RWPE2 (cell line): ENCODE results near the gene ALDOA.
"Not testable (repeated sequence)": the region's sequence is repeated elsewhere in the genome, so short reads cannot be mapped to it uniquely, and the experiment has no call there.

ENCODE experiments used
- ATAC-seq: fragments of 200-7000 bp; cut with Tn5 transposase; 3 replicates; pipeline ENCODE4 v1.9.1; 2021; ENCODE audit warnings: low read depth
- DNase-seq: peaks from one replicate; pipeline ENCODE4 v3.0.0-alpha.2; 2020; ENCODE audit warnings: low spot score
- H3K27ac ChIP-seq: fragments of 450-650 bp; 2 replicates; pipeline ENCODE4 v1.5.1; 2017; ENCODE audit warnings: mild to moderate bottlenecking; ENCODE audit not compliant: poor library complexity, severe bottlenecking
- H3K27me3 ChIP-seq: fragments of 250-450 bp; sonication (Bioruptor Pico); 2 replicates; pipeline ENCODE4 v1.5.1; 2021; ENCODE audit warnings: mild to moderate bottlenecking, moderate library complexity; ENCODE audit not compliant: insufficient read depth, poor library complexity, severe bottlenecking
- H3K36me3 ChIP-seq: fragments of 250-450 bp; sonication (Bioruptor Pico); 2 replicates; pipeline ENCODE4 v1.5.1; 2020; ENCODE audit warnings: low read depth, mild to moderate bottlenecking, moderate library complexity
- H3K4me1 ChIP-seq: fragments of 250-450 bp; sonication (Bioruptor Pico); 2 replicates; pipeline ENCODE4 v1.5.1; 2021; ENCODE audit warnings: mild to moderate bottlenecking, moderate library complexity; ENCODE audit not compliant: insufficient read depth, poor library complexity, severe bottlenecking
- H3K4me3 ChIP-seq: fragments of 250-450 bp; sonication (Bioruptor Pico); 2 replicates; pipeline ENCODE4 v1.5.1; 2021; ENCODE audit warnings: mild to moderate bottlenecking, moderate library complexity; ENCODE audit not compliant: severe bottlenecking
- H3K9me3 ChIP-seq: fragments of 250-450 bp; sonication (Bioruptor Pico); 2 replicates; pipeline ENCODE4 v1.5.1; 2021; ENCODE audit warnings: mild to moderate bottlenecking, moderate library complexity; ENCODE audit not compliant: severe bottlenecking
- CTCF ChIP-seq: fragments of 450-650 bp; IDR thresholded peaks from one replicate; pipeline ENCODE4 v1.5.1; 2017; ENCODE audit warnings: mild to moderate bottlenecking, moderate library complexity; ENCODE audit not compliant: poor library complexity, severe bottlenecking

Gene ALDOA

GRCh38 chr16:30030841-30031413 is 34.6 kb upstream of the ALDOA start, which contains the start of gene TLCD3B:
Gene TLCD3B (minus strand): TSS chr16:30031271. CDS start chr16:30030527, 744 bp downstream.
- Histone ChIP-seq H3K4me3 (no peak within 1 kb of the TSS), H3K4me1 (no peaks in the 10 kb centered on the region), H3K27ac (no peak within 1 kb of the TSS), H3K36me3 (no peaks in the 10 kb centered on the region), H3K9me3 (no peaks in the 10 kb centered on the region), H3K27me3 (peaks cover 8% of the 10 kb centered on the region)
- no peak for ATAC-seq
- no peak for TF ChIP-seq CTCF
- DNase-seq, result no peak

- no peak overlapping the region for H3K4me3 ChIP-seq
- ATAC-seq, result no peak
- H3K4me1 ChIP-seq, result no peaks in the 10 kb centered on the region
- DNase-seq, result no peak
- H3K36me3 ChIP-seq, result no peaks in the 10 kb centered on the region
- H3K27me3 ChIP-seq, result peaks cover 8% of the 10 kb centered on the region
- H3K9me3 ChIP-seq, result no peaks in the 10 kb centered on the region
- no peak overlapping the region for H3K27ac ChIP-seq
- no peak for TF ChIP-seq CTCF
Measured at GRCh38 chr16:30031477-30031918, 34.1 kb upstream of the ALDOA start.

- H3K4me3 ChIP-seq, result no peak overlapping the region
Measured at GRCh38 chr16:30032083-30032819, 33.3 kb upstream of the ALDOA start.

GRCh38 chr16:30033270-30033669 is 32.3 kb upstream of the ALDOA start:
- Histone ChIP-seq H3K36me3 (no peaks in the 10 kb centered on the region), H3K4me1 (no peaks in the 10 kb centered on the region), H3K27ac (no peak overlapping the region), H3K27me3 (peaks cover 8% of the 10 kb centered on the region), H3K4me3 (no peak overlapping the region), H3K9me3 (no peaks in the 10 kb centered on the region)
- TF ChIP-seq CTCF, result no peak
- ATAC-seq, result no peak
- no peak for DNase-seq

More at GRCh38 chr16:30032083-30032819, 33.3 kb upstream of the ALDOA start:
- no peak for DNase-seq
- ATAC-seq, result peak; percentile 41
- Histone ChIP-seq H3K27ac (no peak overlapping the region), H3K9me3 (no peaks in the 10 kb centered on the region), H3K4me1 (no peaks in the 10 kb centered on the region), H3K27me3 (peaks cover 8% of the 10 kb centered on the region), H3K36me3 (no peaks in the 10 kb centered on the region)
- TF ChIP-seq CTCF, result peak; percentile 90

GRCh38 chr16:30040221-30040620 is 25.3 kb upstream of the ALDOA start:
- no peaks in the 10 kb centered on the region for H3K27me3 ChIP-seq
- H3K4me3 ChIP-seq, result no peak overlapping the region
- no peaks in the 10 kb centered on the region for H3K9me3 ChIP-seq
- no peak for ATAC-seq
- no peak overlapping the region for H3K27ac ChIP-seq
- H3K4me1 ChIP-seq, result no peaks in the 10 kb centered on the region
- no peaks in the 10 kb centered on the region for H3K36me3 ChIP-seq
- no peak for DNase-seq
- TF ChIP-seq CTCF, result no peak

- not testable (repeated sequence) for H3K27me3 ChIP-seq, H3K36me3 ChIP-seq, H3K4me3 ChIP-seq, ATAC-seq, DNase-seq, H3K27ac ChIP-seq, H3K4me1 ChIP-seq, H3K9me3 ChIP-seq
Measured at GRCh38 chr16:30040690-30041089, 24.9 kb upstream of the ALDOA start.
